ENCODE measurements around the gene RSBN1L. TPM values are rescaled to one million over a fixed set of nuclear protein-coding genes. Genes with fewer than 3 reads are reported as not detected.

Gene RSBN1L
- total RNA-seq, 1 donor from 2014 or later: 11.3 TPM

- Histone ChIP-seq H3K27me3 (no peaks in the 10 kb centered on the region), H3K36me3 (no peaks in the 10 kb centered on the region), H3K4me1 (no peaks in the 10 kb centered on the region), H3K27ac (no peak overlapping the region), H3K9me3 (no peaks in the 10 kb centered on the region), H3K4me3 (no peak overlapping the region)
- intact Hi-C loops (cut with DNase I): no loop called here
- DNase-seq (ENCODE audit: extremely low spot score in 2 of 2): no peak
- TF ChIP-seq CTCF (IDR thresholded peaks at IDR 0.05): no peak
- TF ChIP-seq POLR2A (IDR thresholded peaks at IDR 0.05): no peak
- no peak for TF ChIP-seq POLR2AphosphoS5 (IDR thresholded peaks at IDR 0.05; ENCODE audit: insufficient read depth in 1 of 2, low read depth in 1 of 2)
Measured at GRCh38 chr7:77661816-77662215, 34.4 kb upstream of the RSBN1L start.

GRCh38 chr7:77662869-77663268, 33.4 kb upstream of the RSBN1L start:
- Histone ChIP-seq H3K27me3 (no peaks in the 10 kb centered on the region), H3K36me3 (no peaks in the 10 kb centered on the region), H3K9me3 (no peaks in the 10 kb centered on the region), H3K27ac (no peak overlapping the region), H3K4me1 (peaks cover 4% of the 10 kb centered on the region), H3K4me3 (no peak overlapping the region)
- no peak for DNase-seq (ENCODE audit: extremely low spot score in 2 of 2)
- intact Hi-C loops (cut with DNase I): no loop called here
- TF ChIP-seq CTCF (IDR thresholded peaks at IDR 0.05) (no peak), POLR2A (IDR thresholded peaks at IDR 0.05) (no peak), POLR2AphosphoS5 (IDR thresholded peaks at IDR 0.05; ENCODE audit: insufficient read depth in 1 of 2, low read depth in 1 of 2) (no peak)

- no peak overlapping the region for H3K27ac ChIP-seq
- no peaks in the 10 kb centered on the region for H3K36me3 ChIP-seq
- no peak for TF ChIP-seq POLR2AphosphoS5 (IDR thresholded peaks at IDR 0.05; ENCODE audit: insufficient read depth in 1 of 2, low read depth in 1 of 2)
- no peak for TF ChIP-seq POLR2A (IDR thresholded peaks at IDR 0.05)
- peaks cover 4% of the 10 kb centered on the region for H3K4me1 ChIP-seq
- H3K27me3 ChIP-seq: no peaks in the 10 kb centered on the region
- H3K9me3 ChIP-seq: no peaks in the 10 kb centered on the region
- intact Hi-C loops (cut with DNase I): no loop called here
- DNase-seq (ENCODE audit: extremely low spot score in 2 of 2): no peak
- no peak overlapping the region for H3K4me3 ChIP-seq
Measured at GRCh38 chr7:77664715-77665114, 31.5 kb upstream of the RSBN1L start.

GRCh38 chr7:77665161-77665560, 31.1 kb upstream of the RSBN1L start:
- H3K4me1 ChIP-seq: peaks cover 4% of the 10 kb centered on the region
- DNase-seq (ENCODE audit: extremely low spot score in 2 of 2): no peak
- no peak for TF ChIP-seq CTCF (IDR thresholded peaks at IDR 0.05)
- TF ChIP-seq POLR2A (IDR thresholded peaks at IDR 0.05): no peak
- no peak for TF ChIP-seq POLR2AphosphoS5 (IDR thresholded peaks at IDR 0.05; ENCODE audit: insufficient read depth in 1 of 2, low read depth in 1 of 2)
- H3K4me3 ChIP-seq: no peak overlapping the region
- no peak overlapping the region for H3K27ac ChIP-seq
- no peaks in the 10 kb centered on the region for H3K36me3 ChIP-seq
- intact Hi-C loops (cut with DNase I): no loop called here
- no peaks in the 10 kb centered on the region for H3K27me3 ChIP-seq
- H3K9me3 ChIP-seq: no peaks in the 10 kb centered on the region

GRCh38 chr7:77667459-77668086, 28.7 kb upstream of the RSBN1L start:
- H3K9me3 ChIP-seq: no peaks in the 10 kb centered on the region
- no peaks in the 10 kb centered on the region for H3K36me3 ChIP-seq
- intact Hi-C loops (cut with DNase I): no loop called here
- H3K27me3 ChIP-seq: no peaks in the 10 kb centered on the region
- H3K4me1 ChIP-seq: peaks cover 4% of the 10 kb centered on the region
- DNase-seq (ENCODE audit: extremely low spot score in 2 of 2): no peak
- no peak overlapping the region for H3K27ac ChIP-seq
- H3K4me3 ChIP-seq: no peak overlapping the region
- TF ChIP-seq POLR2A (IDR thresholded peaks at IDR 0.05) (no peak), POLR2AphosphoS5 (IDR thresholded peaks at IDR 0.05; ENCODE audit: insufficient read depth in 1 of 2, low read depth in 1 of 2) (no peak), CTCF (IDR thresholded peaks at IDR 0.05) (no peak)

All from vagina (tissue), 2 donors.